Retinal pigment epithelial cell (primary cell): ENCODE results near the gene PMPCA.

Experiments
- DNase-seq: peaks from one replicate; pipeline ENCODE4 v3.0.0-alpha.2; 2010; ENCODE audit warnings: low read depth
- H3K4me3 ChIP-seq: 2 replicates; pipeline ENCODE4 v1.5.1; 2011; ENCODE audit warnings: mild to moderate bottlenecking, low read length, control low read depth, moderate library complexity
- CTCF ChIP-seq: conservative IDR thresholded peaks from 2 replicates; pipeline ENCODE4 v1.5.1; 2011; ENCODE audit warnings: low read depth, low read length, control low read depth, inconsistent platforms

PMPCA gene

GRCh38 chr9:136451221-136451877 is 40.9 kb downstream of the PMPCA start:
- TF ChIP-seq CTCF, result peak; percentile 10

GRCh38 chr9:136453326-136453725 is 42.9 kb downstream of the PMPCA start:
- no peak for DNase-seq
- no peak overlapping the region for H3K4me3 ChIP-seq
- TF ChIP-seq CTCF, result no peak

More at GRCh38 chr9:136451221-136451877, 40.9 kb downstream of the PMPCA start:
- no peak overlapping the region for H3K4me3 ChIP-seq
- no peak for DNase-seq

- DNase-seq, result no peak
- H3K4me3 ChIP-seq, result no peak overlapping the region
- no peak for TF ChIP-seq CTCF
Measured at GRCh38 chr9:136454026-136454796, 43.8 kb downstream of the PMPCA start.

- no peak overlapping the region for H3K4me3 ChIP-seq
- DNase-seq, result no peak
- TF ChIP-seq CTCF, result no peak
Measured at GRCh38 chr9:136455043-136456002, 44.9 kb downstream of the PMPCA start.

- TF ChIP-seq CTCF, result no peak
- no peak overlapping the region for H3K4me3 ChIP-seq
- DNase-seq, result no peak
Measured at GRCh38 chr9:136456258-136456657, 45.8 kb downstream of the PMPCA start.

GRCh38 chr9:136457326-136457725 is 46.9 kb downstream of the PMPCA start:
- H3K4me3 ChIP-seq, result no peak overlapping the region
- TF ChIP-seq CTCF, result no peak
- no peak for DNase-seq
